ENCODE data around the gene AMY1A. TPM values are rescaled to one million over a fixed set of nuclear protein-coding genes. Genes with fewer than 3 reads are reported as not detected.

Gene AMY1A
- not detected in 2 replicates for total RNA-seq

GRCh38 chr1:103655460-103655859 lies at the start of gene AMY1A:
AMY1A (plus strand) TSS chr1:103655760; CDS start chr1:103656331, 571 bp downstream.

GRCh38 chr1:103616994-103617477 lies 38.5 kb upstream of the AMY1A start, which contains the start of gene AMY2A:
AMY2A (plus strand) TSS chr1:103617427; CDS start chr1:103617441, 14 bp downstream.

GRCh38 chr1:103696110-103696509 lies 40.5 kb downstream of the AMY1A start, which contains the start of gene AMY1B:
AMY1B (minus strand) TSS chr1:103696210; CDS start chr1:103695639, 571 bp downstream.

Small RNA genes lying within 50 kb of the gene (small RNA-seq; reads per million reads assigned to genes)
- not detected for gene AC105272.1

Other genes with a start within 250 kb of the AMY1A start
- gene RNPC3, start 130.1 kb upstream of the AMY1A start, total RNA-seq = 15.1 and 18.7 TPM in 2 replicates
- gene AMY2B, start 84.2 kb upstream of the AMY1A start, total RNA-seq = 3.3 and 4.4 TPM in 2 replicates
- gene AMY2A, start 38.3 kb upstream of the AMY1A start, total RNA-seq = not detected in 2 replicates
- not detected in 2 replicates for gene AMY1B, start 40.5 kb downstream of the AMY1A start, total RNA-seq
- not detected in 2 replicates for gene AMY1C, start 94.1 kb downstream of the AMY1A start, total RNA-seq